HK-2 (cell line): ENCODE measurements around the gene MAOA.
"Not testable (repeated sequence)": the region's sequence is repeated elsewhere in the genome, so short reads cannot be mapped to it uniquely, and the experiment has no call there.

ENCODE experiments used
- DNase-seq: peaks from one replicate; pipeline ENCODE4 v3.0.0-alpha.2; 2018; ENCODE audit not compliant: unreplicated experiment

MAOA gene

GRCh38 chrX:43656005-43656494, at the start of gene MAOA:
MAOA (plus strand) TSS chrX:43656299; CDS start chrX:43656342, 43 bp downstream.
- DNase-seq, result peak; percentile 25

- DNase-seq, result no peak
These were observed 43.7 kb upstream of the MAOA start for GRCh38 chrX:43612400-43612799.

- DNase-seq, result no peak
These were observed 40.4 kb upstream of the MAOA start for GRCh38 chrX:43615660-43616059.

- no peak for DNase-seq
These were observed 37.5 kb upstream of the MAOA start for GRCh38 chrX:43618366-43619205.

GRCh38 chrX:43619861-43620260, 36.2 kb upstream of the MAOA start:
- not testable (repeated sequence) for DNase-seq

GRCh38 chrX:43627147-43627546, 29.0 kb upstream of the MAOA start:
- DNase-seq, result no peak

GRCh38 chrX:43627669-43628068, 28.4 kb upstream of the MAOA start:
- DNase-seq, result no peak

- DNase-seq, result no peak
These were observed 26.9 kb upstream of the MAOA start for GRCh38 chrX:43629229-43629628.

- DNase-seq, result no peak
These were observed 24.3 kb upstream of the MAOA start for GRCh38 chrX:43631841-43632240.

GRCh38 chrX:43633081-43633480, 23.0 kb upstream of the MAOA start:
- DNase-seq, result no peak

- no peak for DNase-seq
These were observed 22.3 kb upstream of the MAOA start for GRCh38 chrX:43633757-43634156.

GRCh38 chrX:43640482-43640881, 15.6 kb upstream of the MAOA start:
- no peak for DNase-seq

GRCh38 chrX:43641691-43642090, 14.4 kb upstream of the MAOA start:
- no peak for DNase-seq

GRCh38 chrX:43643201-43643600, 12.9 kb upstream of the MAOA start:
- DNase-seq, result no peak

GRCh38 chrX:43643662-43644061, 12.4 kb upstream of the MAOA start:
- DNase-seq, result no peak

- DNase-seq, result peak; percentile 7
These were observed 11.9 kb upstream of the MAOA start for GRCh38 chrX:43644124-43644701.

GRCh38 chrX:43646800-43647199, 9.3 kb upstream of the MAOA start:
- no peak for DNase-seq

- DNase-seq, result peak; percentile 90
These were observed 1.5 kb upstream of the MAOA start for GRCh38 chrX:43654431-43655150.

- peak; percentile 39 for DNase-seq
These were observed 721 bp upstream of the MAOA start for GRCh38 chrX:43655151-43656004.

- no peak for DNase-seq
These were observed 1.6 kb downstream of the MAOA start for GRCh38 chrX:43657671-43658070.

- DNase-seq, result no peak
These were observed 5.6 kb downstream of the MAOA start for GRCh38 chrX:43661521-43662240.
